IMR-90 (cell line): ENCODE measurements around the gene RMC1. TPM values are rescaled to one million over a fixed set of nuclear protein-coding genes. Genes with fewer than 3 reads are reported as not detected.

ENCODE experiments used
- ATAC-seq: fragments of 200-7000 bp; cut with Tn5 transposase; 2 replicates; pipeline ENCODE4 v1.9.1; 2020; ENCODE audit warnings: low read depth, mild to moderate bottlenecking, moderate library complexity
- BruUV-seq: library from RNA; stranded (reverse); fragments of 400-500 nt; replicated peaks from 2 replicates; lab custom pipeline; 2021; lab: Mats Ljungman, UMichigan
- CTCF ChIA-PET: fragments of 300-600 bp; formaldehyde crosslinking; extraction: SDS; loops from one replicate; lab custom pipeline; 2021; ENCODE audit warnings: antibody characterized with exemption; lab: Yijun Ruan, JAX
- POLR2A ChIA-PET: fragments of 300-600 bp; sonication (Branson Sonifier 250); formaldehyde crosslinking; loops from one replicate; lab custom pipeline; 2022; ENCODE audit warnings: antibody characterized with exemption; ENCODE audit not compliant: unreplicated experiment; lab: Charles Lee
- DNase-seq: peaks from one replicate; pipeline ENCODE4 v3.0.0; 2013
- H2AFZ ChIP-seq: replicated peaks from 2 replicates; pipeline ENCODE3; 2013; ENCODE audit warnings: low read length, mild to moderate bottlenecking; ENCODE audit not compliant: poor library complexity
- H2AK5ac ChIP-seq: 2 replicates; pipeline ENCODE4 v1.6.1; 2013; ENCODE audit warnings: low read depth, low read length, inconsistent platforms
- H2AK9ac ChIP-seq: replicated peaks from 2 replicates; pipeline ENCODE3; 2013; ENCODE audit warnings: mild to moderate bottlenecking, low read depth, low read length, moderate library complexity; ENCODE audit not compliant: poor library complexity
- H2BK120ac ChIP-seq: 2 replicates; pipeline ENCODE4 v1.6.1; 2013; ENCODE audit warnings: low read depth, low read length, inconsistent platforms
- H2BK15ac ChIP-seq: 3 replicates; pipeline ENCODE4 v1.6.1; 2013; ENCODE audit warnings: low read depth, low read length, inconsistent platforms
- H2BK20ac ChIP-seq: 2 replicates; pipeline ENCODE4 v1.6.1; 2013; ENCODE audit warnings: low read depth, mild to moderate bottlenecking, inconsistent platforms, low read length, moderate library complexity
- H2BK5ac ChIP-seq: 2 replicates; pipeline ENCODE4 v1.6.1; 2013; ENCODE audit warnings: mild to moderate bottlenecking, low read depth, low read length, inconsistent platforms; ENCODE audit not compliant: poor library complexity, severe bottlenecking
- H3K14ac ChIP-seq: replicated peaks from 2 replicates; pipeline ENCODE4 v1.6.1; 2013; ENCODE audit warnings: low read depth, low read length, inconsistent platforms
- H3K18ac ChIP-seq: 2 replicates; pipeline ENCODE4 v1.6.1; 2013; ENCODE audit warnings: low read depth, low read length, control low read depth
- H3K23ac ChIP-seq: 2 replicates; pipeline ENCODE4 v1.6.1; 2013; ENCODE audit warnings: low read depth, low read length, inconsistent platforms
- H3K27ac ChIP-seq: 2 replicates; pipeline ENCODE4 v1.5.1; 2013; ENCODE audit warnings: mild to moderate bottlenecking, control low read depth, low read length; ENCODE audit not compliant: insufficient read depth
- H3K27me3 ChIP-seq: 2 replicates; pipeline ENCODE4 v1.6.1; 2013; ENCODE audit warnings: low read length; ENCODE audit not compliant: control insufficient read depth, insufficient read depth
- H3K36me3 ChIP-seq: 2 replicates; pipeline ENCODE4 v1.6.1; 2013; ENCODE audit warnings: low read length, mixed read lengths; ENCODE audit not compliant: control insufficient read depth, insufficient read depth
- H3K4ac ChIP-seq: 2 replicates; pipeline ENCODE4 v1.6.1; 2013; ENCODE audit warnings: low read depth, low read length, inconsistent platforms
- H3K4me1 ChIP-seq: 2 replicates; pipeline ENCODE4 v1.6.1; 2013; ENCODE audit warnings: low read length, mixed read lengths; ENCODE audit not compliant: control insufficient read depth, insufficient read depth
- H3K4me2 ChIP-seq: 2 replicates; pipeline ENCODE4 v1.6.1; 2013; ENCODE audit warnings: low read depth, mild to moderate bottlenecking, control low read depth, low read length, moderate library complexity
- H3K4me3 ChIP-seq: 2 replicates; pipeline ENCODE4 v1.5.1; 2013; ENCODE audit warnings: low read depth, mild to moderate bottlenecking, control low read depth, low read length, moderate library complexity; ENCODE audit not compliant: insufficient read depth
- H3K56ac ChIP-seq: 2 replicates; pipeline ENCODE4 v1.6.1; 2013; ENCODE audit warnings: low read length, inconsistent platforms; ENCODE audit not compliant: insufficient read depth; ENCODE audit errors: extremely low read depth
- H3K79me1 ChIP-seq, 2 experiments: 2 replicates each; pipeline ENCODE4 v1.6.1; 2013; ENCODE audit warnings: low read length in 2 of 2, inconsistent platforms in 1 of 2, low read depth in 1 of 2
- H3K9ac ChIP-seq: 2 replicates; pipeline ENCODE4 v1.6.1; 2013; ENCODE audit warnings: low read depth, low read length, control low read depth
- H3K9me1 ChIP-seq: 2 replicates; pipeline ENCODE4 v1.6.1; 2013; ENCODE audit warnings: low read length, inconsistent platforms; ENCODE audit not compliant: insufficient read depth
- H3K9me3 ChIP-seq: 2 replicates; pipeline ENCODE4 v1.6.1; 2013; ENCODE audit warnings: low read length; ENCODE audit not compliant: control insufficient read depth, insufficient read depth
- H4K20me1 ChIP-seq: 2 replicates; pipeline ENCODE4 v1.6.1; 2013; ENCODE audit warnings: low read length, inconsistent platforms; ENCODE audit not compliant: insufficient read depth
- H4K5ac ChIP-seq: 2 replicates; pipeline ENCODE4 v1.6.1; 2013; ENCODE audit warnings: mild to moderate bottlenecking, low read depth, low read length, control low read depth
- H4K8ac ChIP-seq, 2 experiments: 2 replicates each; pipeline ENCODE4 v1.6.1; 2013; ENCODE audit warnings: low read depth in 2 of 2, low read length in 2 of 2, control low read depth in 1 of 2, inconsistent platforms in 1 of 2
- H4K91ac ChIP-seq: 2 replicates; pipeline ENCODE4 v1.6.1; 2013; ENCODE audit warnings: low read depth, low read length, inconsistent platforms; ENCODE audit not compliant: insufficient read depth
- BHLHE40 ChIP-seq: fragments of 150-350 bp; IDR thresholded peaks from 2 replicates; pipeline ENCODE4 v1.6.1; 2016; ENCODE audit warnings: mild to moderate bottlenecking, low read depth, low read length
- CEBPB ChIP-seq: IDR thresholded peaks from 2 replicates; pipeline ENCODE4 v1.6.1; 2012; ENCODE audit warnings: low read depth, low read length, improper control_type of control experiment
- CHD1 ChIP-seq: IDR thresholded peaks from 2 replicates; pipeline ENCODE4 v1.6.1; 2012; ENCODE audit warnings: low read depth, low read length, improper control_type of control experiment
- CTCF ChIP-seq: conservative IDR thresholded peaks from 2 replicates; pipeline ENCODE4 v1.5.1; 2012; ENCODE audit warnings: mild to moderate bottlenecking, low read depth, low read length, improper control_type of control experiment
- ELK1 ChIP-seq: fragments of 150-350 bp; IDR thresholded peaks from 2 replicates; pipeline ENCODE4 v1.6.1; 2016; ENCODE audit warnings: low read depth, mild to moderate bottlenecking, low read length, moderate library complexity, borderline replicate concordance
- FOS ChIP-seq: fragments of 150-350 bp; IDR thresholded peaks from 2 replicates; pipeline ENCODE4 v1.6.1; 2016; ENCODE audit warnings: low read depth, low read length
- MAFK ChIP-seq: IDR thresholded peaks from 2 replicates; pipeline ENCODE4 v1.6.1; 2012; ENCODE audit warnings: low read depth, low read length, improper control_type of control experiment
- MAZ ChIP-seq: IDR thresholded peaks from 2 replicates; pipeline ENCODE4 v1.6.1; 2012; ENCODE audit warnings: low read depth, mild to moderate bottlenecking, low read length, improper control_type of control experiment, moderate library complexity, borderline replicate concordance
- MXI1 ChIP-seq: IDR thresholded peaks from 2 replicates; pipeline ENCODE4 v1.6.1; 2012; ENCODE audit warnings: low read depth, mild to moderate bottlenecking, low read length, moderate library complexity, borderline replicate concordance
- NFE2L2 ChIP-seq: fragments of 150-350 bp; IDR thresholded peaks from 2 replicates; pipeline ENCODE4 v1.6.1; 2016; ENCODE audit warnings: low read depth, mild to moderate bottlenecking, low read length
- POLR2A ChIP-seq: IDR thresholded peaks from 2 replicates; pipeline ENCODE4 v1.6.1; 2012; ENCODE audit warnings: mild to moderate bottlenecking, low read depth, low read length
- RAD21 ChIP-seq: IDR thresholded peaks from 2 replicates; pipeline ENCODE4 v1.6.1; 2012; ENCODE audit warnings: low read length, improper control_type of control experiment
- RCOR1 ChIP-seq: IDR thresholded peaks from 2 replicates; pipeline ENCODE4 v1.6.1; 2012; ENCODE audit warnings: mild to moderate bottlenecking, low read length, improper control_type of control experiment; ENCODE audit not compliant: insufficient replicate concordance
- RFX5 ChIP-seq: IDR thresholded peaks from 2 replicates; pipeline ENCODE4 v1.8.0; 2012; ENCODE audit warnings: low read depth, mild to moderate bottlenecking, low read length, moderate library complexity
- SMC3 ChIP-seq: fragments of 150-350 bp; IDR thresholded peaks from 2 replicates; pipeline ENCODE4 v1.6.1; 2016; ENCODE audit warnings: low read depth, mild to moderate bottlenecking, antibody characterized with exemption, low read length, moderate library complexity
- USF2 ChIP-seq: fragments of 150-350 bp; IDR thresholded peaks from 2 replicates; pipeline ENCODE4 v1.6.1; 2017; ENCODE audit warnings: mild to moderate bottlenecking, antibody characterized with exemption, low read length, low read depth
- WGBS, 2 experiments: methylation state at CpG; one replicate each; pipeline versions ENCODE4 v1.1.5 to v1.1.7; 2013; ENCODE audit warnings: missing lambda C conversion rate in 2 of 2; ENCODE audit not compliant: insufficient read length in 1 of 2; ENCODE audit errors: extremely low coverage in 2 of 2; 5-methylcytosine and 5-hydroxymethylcytosine counted together
- dilution Hi-C: fragments of 300-500 bp; cut with HindIII; formaldehyde crosslinking; loops from one replicate; pipeline ENCODE4 v1.14.3; 2018; ENCODE audit warnings: low sequenced_read_pairs; ENCODE audit not compliant: unreplicated experiment
- in situ Hi-C: fragments of 300-500 bp; cut with MboI; formaldehyde crosslinking; loops from 3 replicates; pipeline ENCODE4 v1.14.3; 2019; ENCODE audit warnings: low sequenced_read_pairs, inconsistent platforms, mixed read lengths
- intact Hi-C: fragments of 100-400 bp; cut with micrococcal nuclease; formaldehyde crosslinking; loops from 2 replicates; pipeline ENCODE4 v1.10.0; 2022
- polyA plus RNA-seq, 3 experiments: library from polyadenylated mRNA; depleted of rRNA; stranded (reverse); fragments of >200 nt; gene quantifications; 2 replicates each; pipeline ENCODE4 v1.2.3, GENCODE V29; 2012; ENCODE audit warnings: low replicate concordance in 1 of 3
- total RNA-seq: library from RNA; depleted of rRNA; stranded (reverse); fragments of >200 nt; gene quantifications from 2 replicates; pipeline ENCODE4 v1.2.3, GENCODE V29; 2012

RMC1 gene
- total and polyA plus RNA-seq, 2 of the 4 experiments (the other 2 are of a cell fraction), result 14.2 to 18.0 TPM

GRCh38 chr18:23539296-23539695 is 36.0 kb downstream of the RMC1 start:
- H3K27me3 ChIP-seq, result no peaks in the 10 kb centered on the region
- H4K20me1 ChIP-seq, result no peaks in the 10 kb centered on the region; the same call in 1 of the 2 replicates
- H3K27ac ChIP-seq, result no peak overlapping the region
- no peak overlapping the region for H2BK15ac ChIP-seq
- no peaks in the 10 kb centered on the region for H3K9me3 ChIP-seq
- H3K14ac ChIP-seq, result no peak overlapping the region
- in situ Hi-C loops (no loop called here), dilution Hi-C loops (no loop called here), intact Hi-C loops (no loop called here)
- POLR2A ChIA-PET, result no interaction called here
- H3K9ac ChIP-seq, result no peak overlapping the region
- peaks cover 72% of the 10 kb centered on the region for H3K36me3 ChIP-seq
- H2AK5ac ChIP-seq, result no peak overlapping the region
- no peak overlapping the region for H3K18ac ChIP-seq
- H3K4me3 ChIP-seq, result no peak overlapping the region
- H4K8ac ChIP-seq, result no peak overlapping the region
- H2AFZ ChIP-seq, result no peak overlapping the region
- H2BK20ac ChIP-seq, result no peak overlapping the region
- H2BK5ac ChIP-seq, result no peak overlapping the region
- DNase-seq, result no peak
- no TSS peak for BruUV-seq
- H3K4me2 ChIP-seq, result no peak overlapping the region
- H3K56ac ChIP-seq, result no peak overlapping the region
- H3K23ac ChIP-seq, result no peak overlapping the region
- H3K4me1 ChIP-seq, result no peaks in the 10 kb centered on the region
- no CpG with 5 or more reads among the region's 9 CpGs for WGBS, 2 experiments
- H2BK120ac ChIP-seq, result no peak overlapping the region
- peaks cover 9% of the 10 kb centered on the region for H3K9me1 ChIP-seq
- no peak for TF ChIP-seq CEBPB
- no peak for TF ChIP-seq RAD21
- TF ChIP-seq ELK1, result no peak
- no peak for TF ChIP-seq CHD1
- TF ChIP-seq FOS, result no peak
- TF ChIP-seq NFE2L2, result no peak
- TF ChIP-seq POLR2A, result no peak
- no peak for TF ChIP-seq BHLHE40
- TF ChIP-seq RFX5, result no peak
- no peak for TF ChIP-seq CTCF
- TF ChIP-seq MAFK, result no peak
- no peak for TF ChIP-seq MAZ
- no peak for TF ChIP-seq SMC3
- no peak for TF ChIP-seq MXI1
- no peak for TF ChIP-seq USF2
- TF ChIP-seq RCOR1, result no peak
- no peak overlapping the region for H4K91ac ChIP-seq
- CTCF ChIA-PET, result no interaction called here
- H3K79me1 ChIP-seq, result peaks cover 0 to 7% of the 10 kb centered on the region in 2 experiments; a peak in 1 of 4 replicates
- H2AK9ac ChIP-seq, result no peak overlapping the region
- no peak overlapping the region for H3K4ac ChIP-seq
- no peak for ATAC-seq
- no peak overlapping the region for H4K5ac ChIP-seq
